Uterus (tissue), 4 donors: ENCODE data around the gene NUP50. TPM values are rescaled to one million over a fixed set of nuclear protein-coding genes. Genes with fewer than 3 reads are reported as not detected.

Experiments
- DNase-seq, 2 donors: peaks; one replicate each; pipeline ENCODE4 v3.0.0-alpha.2; 2019 to 2020
- H3K27ac ChIP-seq, 2 donors: fragments of 200-600 bp; sonication (generic); 1 replicate in 1 of 2; 2 replicates in 1 of 2; pipeline ENCODE4 v1.5.1; 2016 to 2018
- H3K27me3 ChIP-seq, 2 donors: fragments of 200-600 bp; sonication (generic); one replicate each; pipeline ENCODE4 v1.5.1; 2018 to 2019; ENCODE audit warnings: control low read depth in 1 of 2
- H3K36me3 ChIP-seq, 2 donors: fragments of 200-600 bp; sonication (generic); one replicate each; pipeline ENCODE4 v1.5.1; 2019; ENCODE audit warnings: control low read depth in 1 of 2
- H3K4me1 ChIP-seq, 2 donors: fragments of 200-600 bp; sonication (generic); one replicate each; pipeline ENCODE4 v1.5.1; 2018 to 2019; ENCODE audit warnings: control low read depth in 1 of 2
- H3K4me3 ChIP-seq, 2 donors: fragments of 200-600 bp; sonication (generic); 1 replicate in 1 of 2; 2 replicates in 1 of 2; pipeline ENCODE4 v1.5.1; 2018 to 2019; ENCODE audit warnings: mild to moderate bottlenecking in 1 of 2
- H3K9me3 ChIP-seq, 2 donors: fragments of 200-600 bp; sonication (generic); one replicate each; pipeline ENCODE4 v1.5.1; 2019; ENCODE audit warnings: control low read depth in 1 of 2
- POLR2A ChIP-seq, 2 donors: fragments of 450-650 bp; IDR thresholded peaks; one replicate each; pipeline ENCODE4 v1.6.1; 2016; ENCODE audit warnings: antibody characterized with exemption in 2 of 2, mild to moderate bottlenecking in 1 of 2, moderate library complexity in 1 of 2
- intact Hi-C: fragments of 100-400 bp; cut with DNase I; formaldehyde crosslinking; loops from one replicate; pipeline ENCODE4 v1.15.1; 2023; ENCODE audit warnings: low total_unique reads
- total RNA-seq, 4 donors: library from RNA; depleted of rRNA in 3 of 4; stranded (reverse); fragments of >200 nt in 3 of 4; gene quantifications; one replicate each; pipeline versions ENCODE4 v1.1.0 to v1.2.4, GENCODE V29; 2014 to 2023
- TF ChIP-seq, protein P1 (sequence below), 4 experiments: fragments of 200-600 bp in 2 of 4; fragments of 450-650 bp in 2 of 4; sonication (generic) in 2 of 4; IDR thresholded peaks; one replicate each; pipeline ENCODE4 v1.5.1; 2016 to 2019; ENCODE audit warnings: antibody characterized with exemption in 4 of 4, mild to moderate bottlenecking in 2 of 4, moderate library complexity in 1 of 4
- donor health status: DM: yes; HTN: yes; CAD: no.

Gene NUP50
- total RNA-seq, 4 donors from 2014 or later, result 45.7 to 558 (median 101) TPM

DNA sequence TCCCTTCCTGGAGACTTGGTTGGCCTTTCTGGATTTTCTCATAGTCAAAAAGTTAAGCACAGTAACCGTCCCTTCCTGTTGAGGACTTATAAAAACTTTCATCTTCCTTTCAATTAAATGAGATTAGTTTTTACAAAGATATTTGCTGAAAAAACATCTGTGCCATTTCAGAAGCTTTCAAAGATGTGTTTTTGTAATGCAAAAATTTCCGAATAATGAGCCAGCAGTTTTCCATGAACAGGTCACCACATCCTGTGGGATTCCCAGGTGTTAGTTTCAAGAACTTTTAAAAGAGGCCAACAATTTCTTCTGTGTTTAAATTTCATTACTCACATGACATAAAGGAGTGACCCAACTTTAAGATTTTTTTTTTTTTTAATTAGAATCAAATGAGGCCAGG, 18.0 kb downstream of the NUP50 start:
- DNase-seq, result no peak
- no peak for TF ChIP-seq POLR2A (IDR thresholded peaks at IDR 0.05)
- TF ChIP-seq, protein P1, sequence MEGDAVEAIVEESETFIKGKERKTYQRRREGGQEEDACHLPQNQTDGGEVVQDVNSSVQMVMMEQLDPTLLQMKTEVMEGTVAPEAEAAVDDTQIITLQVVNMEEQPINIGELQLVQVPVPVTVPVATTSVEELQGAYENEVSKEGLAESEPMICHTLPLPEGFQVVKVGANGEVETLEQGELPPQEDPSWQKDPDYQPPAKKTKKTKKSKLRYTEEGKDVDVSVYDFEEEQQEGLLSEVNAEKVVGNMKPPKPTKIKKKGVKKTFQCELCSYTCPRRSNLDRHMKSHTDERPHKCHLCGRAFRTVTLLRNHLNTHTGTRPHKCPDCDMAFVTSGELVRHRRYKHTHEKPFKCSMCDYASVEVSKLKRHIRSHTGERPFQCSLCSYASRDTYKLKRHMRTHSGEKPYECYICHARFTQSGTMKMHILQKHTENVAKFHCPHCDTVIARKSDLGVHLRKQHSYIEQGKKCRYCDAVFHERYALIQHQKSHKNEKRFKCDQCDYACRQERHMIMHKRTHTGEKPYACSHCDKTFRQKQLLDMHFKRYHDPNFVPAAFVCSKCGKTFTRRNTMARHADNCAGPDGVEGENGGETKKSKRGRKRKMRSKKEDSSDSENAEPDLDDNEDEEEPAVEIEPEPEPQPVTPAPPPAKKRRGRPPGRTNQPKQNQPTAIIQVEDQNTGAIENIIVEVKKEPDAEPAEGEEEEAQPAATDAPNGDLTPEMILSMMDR (IDR thresholded peaks at IDR 0.05), result no peak
- no peaks in the 10 kb centered on the region for H3K36me3 ChIP-seq
- no peak overlapping the region for H3K4me3 ChIP-seq
- intact Hi-C loops, result no loop called here
- H3K27me3 ChIP-seq, result no peaks in the 10 kb centered on the region
- H3K27ac ChIP-seq, result no peak overlapping the region
- H3K9me3 ChIP-seq, result no peaks in the 10 kb centered on the region
- no peaks in the 10 kb centered on the region for H3K4me1 ChIP-seq

- Histone ChIP-seq H3K4me1 (no peaks in the 10 kb centered on the region), H3K9me3 (no peaks in the 10 kb centered on the region), H3K27ac (no peak overlapping the region), H3K4me3 (no peak overlapping the region), H3K27me3 (no peaks in the 10 kb centered on the region), H3K36me3 (no peaks in the 10 kb centered on the region)
- no peak for TF ChIP-seq POLR2A (IDR thresholded peaks at IDR 0.05)
- TF ChIP-seq, protein P1 (IDR thresholded peaks at IDR 0.05), result no peak
- intact Hi-C loops, result no loop called here
- no peak for DNase-seq
Observed at GRCh38 chr22:45183974-45184373, 20.2 kb downstream of the NUP50 start.

GRCh38 chr22:45185718-45186514, 22.2 kb downstream of the NUP50 start:
- Histone ChIP-seq H3K27ac (no peak overlapping the region), H3K27me3 (no peaks in the 10 kb centered on the region), H3K9me3 (no peaks in the 10 kb centered on the region), H3K4me3 (no peak overlapping the region), H3K4me1 (no peaks in the 10 kb centered on the region), H3K36me3 (no peaks in the 10 kb centered on the region)
- DNase-seq, result no peak
- TF ChIP-seq POLR2A (IDR thresholded peaks at IDR 0.05), result no peak
- TF ChIP-seq, protein P1 (IDR thresholded peaks at IDR 0.05), result no peak
- intact Hi-C loops, result no loop called here

DNA sequence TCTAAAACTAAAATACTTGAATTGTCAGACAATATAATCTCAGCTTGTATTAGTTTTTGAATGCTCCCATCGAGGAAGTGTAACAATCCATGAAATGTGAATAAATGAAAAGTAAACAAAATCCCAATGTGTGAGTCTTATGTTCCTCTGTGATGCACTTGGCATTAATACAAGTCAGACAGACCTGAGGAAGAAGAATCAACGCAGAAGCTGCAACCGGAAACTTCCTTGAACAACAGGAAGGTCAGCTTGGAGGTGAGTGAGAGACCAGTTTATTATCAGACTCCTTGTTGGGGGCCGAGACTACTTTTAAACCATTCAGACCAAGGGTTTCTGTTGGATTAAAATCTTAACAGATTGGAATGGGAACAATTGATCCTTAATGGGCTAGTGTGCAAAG, 24.2 kb downstream of the NUP50 start:
- no peak for DNase-seq
- intact Hi-C loops, result no loop called here
- Histone ChIP-seq H3K9me3 (no peaks in the 10 kb centered on the region), H3K4me3 (no peak overlapping the region), H3K36me3 (no peaks in the 10 kb centered on the region), H3K4me1 (no peaks in the 10 kb centered on the region), H3K27ac (no peak overlapping the region), H3K27me3 (no peaks in the 10 kb centered on the region)
- no peak for TF ChIP-seq POLR2A (IDR thresholded peaks at IDR 0.05)
- TF ChIP-seq, protein P1 (IDR thresholded peaks at IDR 0.05), result no peak

GRCh38 chr22:45188779-45189178, 25.1 kb downstream of the NUP50 start:
- DNase-seq, result no peak
- Histone ChIP-seq H3K4me1 (no peaks in the 10 kb centered on the region), H3K36me3 (no peaks in the 10 kb centered on the region), H3K9me3 (no peaks in the 10 kb centered on the region), H3K27ac (no peak overlapping the region), H3K27me3 (no peaks in the 10 kb centered on the region), H3K4me3 (no peak overlapping the region)
- TF ChIP-seq, protein P1 (IDR thresholded peaks at IDR 0.05), result no peak
- TF ChIP-seq POLR2A (IDR thresholded peaks at IDR 0.05), result no peak
- intact Hi-C loops, result no loop called here
